ENCODE measurements around the gene DCX.

- TF ChIP-seq POLR2AphosphoS5 (IDR thresholded peaks at IDR 0.05; ENCODE audit: insufficient read depth in 1 of 2, low read depth in 1 of 2), result no peak
- TF ChIP-seq, protein P1, sequence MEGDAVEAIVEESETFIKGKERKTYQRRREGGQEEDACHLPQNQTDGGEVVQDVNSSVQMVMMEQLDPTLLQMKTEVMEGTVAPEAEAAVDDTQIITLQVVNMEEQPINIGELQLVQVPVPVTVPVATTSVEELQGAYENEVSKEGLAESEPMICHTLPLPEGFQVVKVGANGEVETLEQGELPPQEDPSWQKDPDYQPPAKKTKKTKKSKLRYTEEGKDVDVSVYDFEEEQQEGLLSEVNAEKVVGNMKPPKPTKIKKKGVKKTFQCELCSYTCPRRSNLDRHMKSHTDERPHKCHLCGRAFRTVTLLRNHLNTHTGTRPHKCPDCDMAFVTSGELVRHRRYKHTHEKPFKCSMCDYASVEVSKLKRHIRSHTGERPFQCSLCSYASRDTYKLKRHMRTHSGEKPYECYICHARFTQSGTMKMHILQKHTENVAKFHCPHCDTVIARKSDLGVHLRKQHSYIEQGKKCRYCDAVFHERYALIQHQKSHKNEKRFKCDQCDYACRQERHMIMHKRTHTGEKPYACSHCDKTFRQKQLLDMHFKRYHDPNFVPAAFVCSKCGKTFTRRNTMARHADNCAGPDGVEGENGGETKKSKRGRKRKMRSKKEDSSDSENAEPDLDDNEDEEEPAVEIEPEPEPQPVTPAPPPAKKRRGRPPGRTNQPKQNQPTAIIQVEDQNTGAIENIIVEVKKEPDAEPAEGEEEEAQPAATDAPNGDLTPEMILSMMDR (IDR thresholded peaks at IDR 0.05), result no peak
Measured at GRCh38 chrX:111395149-111395548, 16.8 kb downstream of the DCX start.
